HepG2 (cell line): ENCODE results near the gene SEC23IP. TPM values are rescaled to one million over a fixed set of nuclear protein-coding genes. Genes with fewer than 3 reads are reported as not detected.

Experiments used
- RARG ChIP-seq: sonication (generic); formaldehyde crosslinking; IDR thresholded peaks from 2 replicates; pipeline ENCODE4 v1.4.0; 2020; ENCODE audit warnings: low read depth, mild to moderate bottlenecking, missing genetic modification reagents
- ZNF768 ChIP-seq: sonication (generic); formaldehyde crosslinking; IDR thresholded peaks from 2 replicates; pipeline ENCODE4 v1.4.0; 2020; ENCODE audit warnings: missing genetic modification reagents
- polyA plus RNA-seq, 8 experiments: library from polyadenylated mRNA; depleted of rRNA in 3 of 8; stranded (reverse) in 7 of 8; unstranded in 1 of 8; fragments of >200 nt; fragmentation: Illumina TruSeq in 4 of 8; extraction: Trizol in 4 of 8; gene quantifications; 2 replicates each; pipeline versions ENCODE4 v1.2.1 to v1.2.3, GENCODE V29; 2011 to 2016; ENCODE audit warnings: low read depth in 4 of 8, missing spikeins in 1 of 8, mixed read lengths in 1 of 8; ENCODE audit not compliant: insufficient read depth in 1 of 8
- total RNA-seq, 5 experiments: library from RNA; depleted of rRNA; stranded (reverse); fragments of >200 nt; fragmentation: Illumina TruSeq; extraction: Trizol; gene quantifications; 2 replicates each; pipeline ENCODE4 v1.2.3, GENCODE V29; 2016; ENCODE audit warnings: low read depth in 1 of 5
- TF ChIP-seq, protein P1 (sequence below): IDR thresholded peaks from 2 replicates; pipeline ENCODE4 v1.6.1; 2012; ENCODE audit warnings: low read length, improper control_type of control experiment
- TF ChIP-seq, protein P2 (sequence below), 2 experiments: sonication (generic) in 1 of 2; formaldehyde crosslinking in 1 of 2; IDR thresholded peaks; 2 replicates each; pipeline versions ENCODE4 v1.6.1 to v1.9.0; 2014 to 2022; ENCODE audit warnings: antibody characterized with exemption in 1 of 2, borderline replicate concordance in 1 of 2, inconsistent platforms in 1 of 2, low read depth in 1 of 2, missing genetic modification reagents in 1 of 2

SEC23IP gene
- total and polyA plus RNA-seq, 2 of the 13 experiments (the other 11 are each of a cell fraction or from before 2014, with no cell fraction given), result 32.3 to 57.7 TPM

DNA sequence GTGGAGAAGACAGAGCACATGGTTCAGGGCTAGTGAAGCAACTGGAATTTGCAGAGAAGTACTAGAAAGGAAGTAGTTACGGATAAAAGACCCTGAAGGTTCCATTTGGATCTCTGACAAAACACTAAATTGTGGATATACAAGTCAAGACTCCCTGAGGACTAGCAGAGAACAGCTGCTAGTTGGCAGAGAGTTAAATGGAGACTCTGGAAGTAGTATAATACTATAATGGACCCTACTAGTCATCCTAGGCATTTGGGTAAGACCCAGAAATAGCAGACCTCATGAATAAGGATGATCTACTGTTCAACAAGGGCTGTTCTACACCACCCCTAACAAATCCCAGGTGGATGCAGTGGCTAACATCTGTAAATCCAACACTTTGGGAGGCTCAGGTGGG lies 39.0 kb upstream of the SEC23IP start (continued):
- TF ChIP-seq, protein P1, sequence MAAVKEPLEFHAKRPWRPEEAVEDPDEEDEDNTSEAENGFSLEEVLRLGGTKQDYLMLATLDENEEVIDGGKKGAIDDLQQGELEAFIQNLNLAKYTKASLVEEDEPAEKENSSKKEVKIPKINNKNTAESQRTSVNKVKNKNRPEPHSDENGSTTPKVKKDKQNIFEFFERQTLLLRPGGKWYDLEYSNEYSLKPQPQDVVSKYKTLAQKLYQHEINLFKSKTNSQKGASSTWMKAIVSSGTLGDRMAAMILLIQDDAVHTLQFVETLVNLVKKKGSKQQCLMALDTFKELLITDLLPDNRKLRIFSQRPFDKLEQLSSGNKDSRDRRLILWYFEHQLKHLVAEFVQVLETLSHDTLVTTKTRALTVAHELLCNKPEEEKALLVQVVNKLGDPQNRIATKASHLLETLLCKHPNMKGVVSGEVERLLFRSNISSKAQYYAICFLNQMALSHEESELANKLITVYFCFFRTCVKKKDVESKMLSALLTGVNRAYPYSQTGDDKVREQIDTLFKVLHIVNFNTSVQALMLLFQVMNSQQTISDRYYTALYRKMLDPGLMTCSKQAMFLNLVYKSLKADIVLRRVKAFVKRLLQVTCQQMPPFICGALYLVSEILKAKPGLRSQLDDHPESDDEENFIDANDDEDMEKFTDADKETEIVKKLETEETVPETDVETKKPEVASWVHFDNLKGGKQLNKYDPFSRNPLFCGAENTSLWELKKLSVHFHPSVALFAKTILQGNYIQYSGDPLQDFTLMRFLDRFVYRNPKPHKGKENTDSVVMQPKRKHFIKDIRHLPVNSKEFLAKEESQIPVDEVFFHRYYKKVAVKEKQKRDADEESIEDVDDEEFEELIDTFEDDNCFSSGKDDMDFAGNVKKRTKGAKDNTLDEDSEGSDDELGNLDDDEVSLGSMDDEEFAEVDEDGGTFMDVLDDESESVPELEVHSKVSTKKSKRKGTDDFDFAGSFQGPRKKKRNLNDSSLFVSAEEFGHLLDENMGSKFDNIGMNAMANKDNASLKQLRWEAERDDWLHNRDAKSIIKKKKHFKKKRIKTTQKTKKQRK, result no peak
- TF ChIP-seq RARG (CRISPR knock-in tag) (no peak), ZNF768 (no peak)
- TF ChIP-seq, protein P2, sequence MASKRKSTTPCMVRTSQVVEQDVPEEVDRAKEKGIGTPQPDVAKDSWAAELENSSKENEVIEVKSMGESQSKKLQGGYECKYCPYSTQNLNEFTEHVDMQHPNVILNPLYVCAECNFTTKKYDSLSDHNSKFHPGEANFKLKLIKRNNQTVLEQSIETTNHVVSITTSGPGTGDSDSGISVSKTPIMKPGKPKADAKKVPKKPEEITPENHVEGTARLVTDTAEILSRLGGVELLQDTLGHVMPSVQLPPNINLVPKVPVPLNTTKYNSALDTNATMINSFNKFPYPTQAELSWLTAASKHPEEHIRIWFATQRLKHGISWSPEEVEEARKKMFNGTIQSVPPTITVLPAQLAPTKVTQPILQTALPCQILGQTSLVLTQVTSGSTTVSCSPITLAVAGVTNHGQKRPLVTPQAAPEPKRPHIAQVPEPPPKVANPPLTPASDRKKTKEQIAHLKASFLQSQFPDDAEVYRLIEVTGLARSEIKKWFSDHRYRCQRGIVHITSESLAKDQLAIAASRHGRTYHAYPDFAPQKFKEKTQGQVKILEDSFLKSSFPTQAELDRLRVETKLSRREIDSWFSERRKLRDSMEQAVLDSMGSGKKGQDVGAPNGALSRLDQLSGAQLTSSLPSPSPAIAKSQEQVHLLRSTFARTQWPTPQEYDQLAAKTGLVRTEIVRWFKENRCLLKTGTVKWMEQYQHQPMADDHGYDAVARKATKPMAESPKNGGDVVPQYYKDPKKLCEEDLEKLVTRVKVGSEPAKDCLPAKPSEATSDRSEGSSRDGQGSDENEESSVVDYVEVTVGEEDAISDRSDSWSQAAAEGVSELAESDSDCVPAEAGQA (IDR thresholded peaks at IDR 0.05; ENCODE audit: low read depth), result no peak
- TF ChIP-seq, protein P2 (CRISPR knock-in tag; IDR thresholded peaks at IDR 0.05; ENCODE audit: borderline replicate concordance), result no peak
